CD4-positive, alpha-beta T cell (primary cell): ENCODE data around the gene HOXA9. TPM values are rescaled to one million over a fixed set of nuclear protein-coding genes. Genes with fewer than 3 reads are reported as not detected.

Source experiments
- ATAC-seq: fragments of 200-7000 bp; cut with Tn5 transposase; one replicate; pipeline ENCODE4 v1.10.0; 2022; ENCODE audit warnings: mild to moderate bottlenecking; ENCODE audit not compliant: poor library complexity
- CTCF ChIA-PET: fragments of 350-600 bp; sonication (Branson Sonifier 250); formaldehyde crosslinking; loops from one replicate; lab custom pipeline; 2021; ENCODE audit warnings: antibody characterized with exemption, inconsistent platforms; lab: Charles Lee
- POLR2A ChIA-PET: fragments of 350-600 bp; sonication (Branson Sonifier 250); formaldehyde crosslinking; loops from one replicate; lab custom pipeline; 2021; ENCODE audit warnings: antibody characterized with exemption, inconsistent platforms; lab: Charles Lee
- DNase-seq, 14 experiments: peaks; one replicate each; pipeline ENCODE4 v3.0.0-alpha.2; 2013 to 2020; ENCODE audit warnings: mixed read lengths in 2 of 14
- H3K27ac ChIP-seq, 2 donors: one replicate each; pipeline versions ENCODE4 v1.5.1 to v1.7.0; 2013; ENCODE audit warnings: low read length in 2 of 2, low read depth in 1 of 2, mild to moderate bottlenecking in 1 of 2
- H3K27me3 ChIP-seq, 2 experiments: 1 replicate in 1 of 2; 2 replicates in 1 of 2; pipeline versions ENCODE4 v1.6.1 to v1.7.0; 2013; ENCODE audit warnings: low read length in 2 of 2, control low read depth in 1 of 2, mild to moderate bottlenecking in 1 of 2, moderate library complexity in 1 of 2; ENCODE audit not compliant: insufficient read depth in 2 of 2, control insufficient read depth in 1 of 2
- H3K36me3 ChIP-seq: one replicate; pipeline ENCODE4 v1.6.1; 2013; ENCODE audit warnings: low read length, control low read depth; ENCODE audit not compliant: insufficient read depth
- H3K4me1 ChIP-seq: one replicate; pipeline ENCODE4 v1.6.1; 2013; ENCODE audit warnings: low read length, control low read depth; ENCODE audit not compliant: insufficient read depth
- H3K4me3 ChIP-seq: one replicate; pipeline ENCODE4 v1.5.1; 2013; ENCODE audit warnings: mild to moderate bottlenecking, low read length, moderate library complexity
- H3K9me3 ChIP-seq, 2 experiments: 1 replicate in 1 of 2; 2 replicates in 1 of 2; pipeline versions ENCODE4 v1.6.1 to v1.7.0; 2013; ENCODE audit warnings: low read length in 2 of 2, mild to moderate bottlenecking in 2 of 2, control low read depth in 1 of 2, moderate library complexity in 1 of 2; ENCODE audit not compliant: control insufficient read depth in 1 of 2, insufficient read depth in 1 of 2
- H3K27ac Mint-ChIP-seq: one replicate; pipeline ENCODE4 v1.8.0; 2020; ENCODE audit warnings: mixed read lengths
- H3K27me3 Mint-ChIP-seq: one replicate; pipeline ENCODE4 v1.8.0; 2021; ENCODE audit warnings: mixed read lengths
- H3K36me3 Mint-ChIP-seq: one replicate; pipeline ENCODE4 v1.8.0; 2021; ENCODE audit warnings: low read depth, mixed read lengths
- H3K4me1 Mint-ChIP-seq: one replicate; pipeline ENCODE4 v1.8.0; 2021; ENCODE audit warnings: low read depth, mixed read lengths
- H3K4me3 Mint-ChIP-seq: one replicate; pipeline ENCODE4 v1.8.0; 2020; ENCODE audit warnings: mild to moderate bottlenecking, mixed read lengths
- H3K9me3 Mint-ChIP-seq: one replicate; pipeline ENCODE4 v1.8.0; 2020; ENCODE audit warnings: mixed read lengths
- intact Hi-C, 2 experiments: fragments of 100-400 bp; cut with DNase I in 1 of 2; cut with micrococcal nuclease in 1 of 2; formaldehyde crosslinking; loops; one replicate each; pipeline versions ENCODE4 v1.15.1 to v1.9.0; 2023 to 2025; cut with DNase I, micrococcal nuclease
- total RNA-seq, 174 experiments: library from RNA in 2 of 174; stranded (reverse) in 2 of 174; gene quantifications; one replicate each; pipeline ENCODE4 v1.2.3 and lab custom pipeline; 2021 to 2026
- TF ChIP-seq, protein P1 (sequence below): fragments of 200-600 bp; IDR thresholded peaks from one replicate; pipeline ENCODE4 v1.8.0; 2022; ENCODE audit warnings: antibody characterized with exemption, mild to moderate bottlenecking

HOXA9 gene
- total RNA-seq, 2 experiments from 2014 or later, result not detected

DNA sequence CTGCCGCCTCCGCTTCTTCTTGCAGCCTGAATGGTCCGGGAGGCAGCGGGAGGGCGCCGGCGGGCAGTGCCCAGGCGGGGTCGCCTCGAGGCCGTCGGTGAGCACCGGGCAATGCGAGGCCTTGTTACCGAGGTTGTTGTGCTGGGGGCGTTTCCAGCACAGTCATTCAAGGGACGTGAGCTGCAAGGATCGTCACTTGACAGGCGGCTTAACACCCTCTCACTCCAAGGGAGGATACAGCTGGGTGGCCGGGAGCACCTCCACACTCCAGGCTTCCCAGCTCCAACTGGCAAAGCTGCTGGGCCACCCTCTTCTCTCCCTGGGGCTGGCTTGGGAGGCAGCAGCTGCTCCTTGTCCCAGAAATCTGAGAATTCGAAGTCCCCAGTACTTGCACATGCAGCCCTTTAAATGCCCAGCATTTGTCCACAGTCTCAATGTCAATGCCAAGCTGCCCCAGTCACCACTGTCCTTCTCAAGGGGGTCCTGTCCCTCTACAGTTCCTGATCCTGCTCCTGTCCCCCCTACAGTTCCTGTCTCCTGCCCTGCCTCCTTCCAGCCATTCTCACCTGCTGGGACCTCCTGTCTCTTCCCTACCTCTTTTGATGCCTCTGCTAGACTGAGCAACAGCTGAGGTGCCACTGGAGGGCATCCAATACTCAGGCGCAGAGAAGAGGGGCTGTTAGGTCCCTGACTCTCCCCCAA, 24.1 kb upstream of the HOXA9 start:
- H3K36me3 Mint-ChIP-seq, result no peaks in the 10 kb centered on the region
- Histone ChIP-seq H3K9me3 (peaks cover 0 to 56% of the 10 kb centered on the region in 2 experiments), H3K27ac (no peak overlapping the region), H3K27me3 (peaks cover 95 to 98% of the 10 kb centered on the region in 2 experiments), H3K4me1 (peaks cover 76% of the 10 kb centered on the region), H3K4me3 (no peak overlapping the region), H3K36me3 (no peaks in the 10 kb centered on the region)
- peaks cover 78% of the 10 kb centered on the region for H3K4me1 Mint-ChIP-seq
- H3K4me3 Mint-ChIP-seq, result peak overlapping the region; percentile 12
- ATAC-seq (no peak), DNase-seq (peak in 1 of 14 experiments; percentile 33)
- intact Hi-C loops, result loop anchor here in 1 of 2 experiments (5.0 kb wide), 2 partner anchors 37 to 1332 kb away; partner anchors contain the start of gene HOXA3
- POLR2A ChIA-PET, result interaction anchor here (0.9 to 2.6 kb wide), 4 partner anchors 16 to 551 kb away, joined by 3 to 8 read pairs (median 4); partner anchors contain the start of gene HOXA9
- H3K27me3 Mint-ChIP-seq, result peaks cover 99% of the 10 kb centered on the region
- CTCF ChIA-PET, result interaction anchor here (1.0 to 1.6 kb wide), 3 partner anchors 10 to 29 kb away, joined by 4 to 13 read pairs (median 6); no protein-coding TSS in a partner anchor
- TF ChIP-seq, protein P1, sequence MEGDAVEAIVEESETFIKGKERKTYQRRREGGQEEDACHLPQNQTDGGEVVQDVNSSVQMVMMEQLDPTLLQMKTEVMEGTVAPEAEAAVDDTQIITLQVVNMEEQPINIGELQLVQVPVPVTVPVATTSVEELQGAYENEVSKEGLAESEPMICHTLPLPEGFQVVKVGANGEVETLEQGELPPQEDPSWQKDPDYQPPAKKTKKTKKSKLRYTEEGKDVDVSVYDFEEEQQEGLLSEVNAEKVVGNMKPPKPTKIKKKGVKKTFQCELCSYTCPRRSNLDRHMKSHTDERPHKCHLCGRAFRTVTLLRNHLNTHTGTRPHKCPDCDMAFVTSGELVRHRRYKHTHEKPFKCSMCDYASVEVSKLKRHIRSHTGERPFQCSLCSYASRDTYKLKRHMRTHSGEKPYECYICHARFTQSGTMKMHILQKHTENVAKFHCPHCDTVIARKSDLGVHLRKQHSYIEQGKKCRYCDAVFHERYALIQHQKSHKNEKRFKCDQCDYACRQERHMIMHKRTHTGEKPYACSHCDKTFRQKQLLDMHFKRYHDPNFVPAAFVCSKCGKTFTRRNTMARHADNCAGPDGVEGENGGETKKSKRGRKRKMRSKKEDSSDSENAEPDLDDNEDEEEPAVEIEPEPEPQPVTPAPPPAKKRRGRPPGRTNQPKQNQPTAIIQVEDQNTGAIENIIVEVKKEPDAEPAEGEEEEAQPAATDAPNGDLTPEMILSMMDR, result no peak
- peak overlapping the region; percentile 80 for H3K27ac Mint-ChIP-seq
- no peaks in the 10 kb centered on the region for H3K9me3 Mint-ChIP-seq

- intact Hi-C loops, result loop anchor here in 1 of 2 experiments (5.0 kb wide), 2 partner anchors 36 to 1331 kb away; partner anchors contain the start of gene HOXA3
- peak in 11 of 14 experiments; percentile 40 to 70 (median 58) for DNase-seq
- Mint-ChIP-seq H3K36me3 (no peaks in the 10 kb centered on the region), H3K4me1 (peaks cover 81% of the 10 kb centered on the region), H3K9me3 (no peaks in the 10 kb centered on the region), H3K4me3 (peak overlapping the region; percentile 79), H3K27ac (peak overlapping the region; percentile 80), H3K27me3 (peaks cover 99% of the 10 kb centered on the region)
- H3K4me1 ChIP-seq, result peaks cover 80% of the 10 kb centered on the region
- POLR2A ChIA-PET, result interaction anchor here (0.5 to 2.8 kb wide), 5 partner anchors 16 to 662 kb away, joined by 3 to 13 read pairs (median 5); no protein-coding TSS in a partner anchor
- peak; percentile 50 for ATAC-seq
- no peak overlapping the region for H3K27ac ChIP-seq
- CTCF ChIA-PET, result interaction anchor here (1.8 to 3.8 kb wide), 2 partner anchors 8 to 9 kb away, joined by 8 to 14 read pairs; no protein-coding TSS in a partner anchor
- TF ChIP-seq, protein P1, result no peak
- peaks cover 0 to 61% of the 10 kb centered on the region in 2 experiments for H3K9me3 ChIP-seq
- H3K36me3 ChIP-seq, result no peaks in the 10 kb centered on the region
- H3K4me3 ChIP-seq, result peak overlapping the region; percentile 38
- H3K27me3 ChIP-seq, result peaks cover 94 to 96% of the 10 kb centered on the region in 2 experiments
These were observed 23.3 kb upstream of the HOXA9 start for GRCh38 chr7:27188386-27189294.
